CD4-positive, alpha-beta T cell treated with Interleukin-17A for 1 hour (primary cell): ENCODE data around the gene ARNT2.

Experiments
- DNase-seq: peaks from one replicate; pipeline ENCODE4 v3.0.0-alpha.2; 2020

Gene ARNT2

GRCh38 chr15:80526556-80527340 lies 122.6 kb downstream of the ARNT2 start:
- no peak for DNase-seq

DNA sequence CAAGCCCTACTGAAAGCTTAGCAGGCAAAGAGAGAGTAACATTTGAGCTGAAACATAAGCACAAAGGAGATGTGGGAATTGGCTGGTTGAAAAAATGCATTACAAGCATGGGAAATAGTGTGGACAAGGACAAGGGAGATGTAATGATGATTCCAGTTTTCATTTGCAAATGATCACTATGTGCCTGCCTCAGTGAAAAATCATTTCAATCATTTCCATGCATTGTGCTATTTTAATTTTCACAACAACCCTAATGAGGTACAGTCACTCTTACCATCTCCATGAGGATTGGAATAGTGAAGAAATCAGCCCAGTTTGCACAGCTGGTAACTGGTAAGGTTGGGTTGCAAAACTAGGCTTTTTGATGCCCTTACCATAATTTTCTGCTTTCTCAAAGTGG lies 123.2 kb downstream of the ARNT2 start:
- no peak for DNase-seq

GRCh38 chr15:80527961-80528360 lies 123.8 kb downstream of the ARNT2 start:
- DNase-seq = no peak

DNA sequence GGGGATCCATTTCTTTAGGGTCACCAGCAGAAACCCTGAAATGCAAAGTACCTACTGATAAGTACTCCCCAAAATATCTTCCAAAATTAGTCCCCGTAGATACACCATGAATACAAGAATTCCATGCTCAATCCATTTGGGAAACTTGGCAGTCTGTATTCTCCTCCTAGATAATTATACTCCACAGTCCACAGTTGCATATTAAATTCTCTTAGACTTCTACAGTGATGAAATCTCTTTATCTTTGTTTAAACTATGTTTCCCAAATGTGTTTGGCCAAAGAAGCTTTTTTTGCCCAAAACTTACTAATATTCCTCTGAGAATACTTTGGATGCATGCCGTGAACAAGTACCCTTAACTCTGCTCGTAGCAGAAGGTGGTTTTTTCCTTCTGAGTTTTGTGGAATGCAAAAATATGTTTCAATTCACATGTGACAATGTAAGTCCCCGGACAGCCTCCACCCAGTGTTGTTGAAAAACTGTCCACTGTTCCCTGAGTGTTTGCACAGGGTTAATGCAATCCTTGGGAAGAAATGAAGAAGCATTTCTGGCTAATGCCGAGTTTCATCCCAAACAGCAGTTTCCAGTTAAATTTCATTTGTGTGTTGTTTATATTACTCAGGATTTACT lies 126.7 kb downstream of the ARNT2 start:
- no peak for DNase-seq

GRCh38 chr15:80531388-80531787 lies 127.2 kb downstream of the ARNT2 start:
- no peak for DNase-seq

GRCh38 chr15:80531796-80532195 lies 127.6 kb downstream of the ARNT2 start:
- no peak for DNase-seq

DNA sequence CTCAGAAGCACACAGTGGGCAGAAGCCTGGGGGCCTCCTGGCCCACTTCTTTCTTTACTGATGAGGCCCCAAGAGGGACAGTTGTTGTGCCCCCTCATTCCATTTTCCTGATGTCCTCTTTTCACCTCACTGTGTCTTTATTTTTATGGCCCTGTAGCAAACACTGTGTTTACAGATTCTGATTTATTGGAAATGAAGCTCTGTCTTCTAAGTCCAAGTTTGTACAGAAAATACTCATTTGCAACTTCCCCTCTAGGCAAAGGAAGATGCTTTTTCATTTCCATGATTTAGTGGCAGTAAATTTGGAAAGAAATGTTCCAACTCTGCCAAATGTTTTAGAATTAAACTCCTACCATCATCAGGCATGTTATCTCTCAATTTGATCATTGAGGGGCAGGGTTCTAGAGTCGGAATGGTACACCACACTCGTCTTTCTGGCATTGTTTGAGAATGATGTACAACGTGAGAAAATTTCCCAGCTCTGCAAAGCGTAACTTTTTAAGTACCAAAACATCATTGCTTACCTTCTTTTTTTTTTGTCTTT lies 129.7 kb downstream of the ARNT2 start:
- no peak for DNase-seq

DNA sequence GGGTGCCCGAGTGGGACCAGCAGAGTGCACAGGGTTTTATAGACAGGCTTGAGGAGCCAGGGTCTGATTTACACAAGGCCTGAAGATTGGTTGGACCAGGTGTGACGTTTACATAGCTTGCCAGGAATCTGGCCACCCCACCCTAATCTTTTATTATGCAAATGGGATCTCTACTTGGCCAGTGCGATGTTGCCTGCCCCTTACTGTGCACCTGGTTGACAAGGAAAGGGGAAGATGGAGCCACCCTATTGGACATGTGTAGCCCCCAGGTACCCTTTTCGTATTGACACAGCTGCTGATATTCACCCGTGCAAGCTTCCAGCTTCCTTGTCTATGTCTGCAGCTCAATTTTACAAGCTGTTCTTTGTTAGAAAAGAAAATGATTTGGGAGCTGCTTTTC lies 132.0 kb downstream of the ARNT2 start:
- DNase-seq = no peak

DNA sequence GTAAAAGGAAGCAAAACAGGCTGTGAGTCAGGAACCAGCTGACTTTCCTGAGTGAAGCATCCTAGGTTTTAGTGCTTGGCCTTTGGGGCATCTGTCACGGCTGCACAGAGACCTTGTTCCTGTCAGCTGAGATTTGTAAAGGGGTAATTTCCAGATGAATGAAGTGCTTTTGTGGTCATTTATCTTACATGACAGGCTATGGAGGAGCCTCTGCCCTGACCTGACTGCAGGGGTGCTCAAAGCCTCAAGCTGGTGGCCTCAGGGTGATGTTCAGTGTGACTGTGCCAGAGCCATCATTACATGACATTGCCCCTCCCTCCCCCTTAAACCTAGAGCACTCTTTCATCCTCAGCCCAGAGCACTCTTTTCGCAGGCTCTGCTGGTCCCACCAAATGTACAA lies 132.5 kb downstream of the ARNT2 start:
- DNase-seq = no peak

GRCh38 chr15:80545078-80545477 lies 140.9 kb downstream of the ARNT2 start:
- DNase-seq = no peak

DNA sequence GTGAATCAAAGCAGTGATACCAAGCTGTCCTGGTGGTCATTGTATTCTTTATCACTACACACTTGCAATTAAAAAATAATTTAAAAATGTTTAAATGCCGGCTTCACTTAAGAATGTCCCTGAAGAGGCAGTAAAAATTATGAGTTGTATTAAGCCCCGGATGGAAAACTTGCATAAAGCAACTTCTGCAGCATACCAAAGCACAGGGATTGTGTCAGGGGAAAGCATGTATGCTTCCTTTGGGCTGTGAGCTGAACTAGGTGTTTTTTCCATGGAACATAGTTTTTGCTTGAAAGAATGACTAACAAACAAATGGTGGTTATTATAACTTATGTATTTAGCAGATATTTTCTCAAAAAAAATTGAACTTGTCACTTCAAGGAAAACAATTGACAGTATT lies 143.1 kb downstream of the ARNT2 start:
- no peak for DNase-seq

- DNase-seq = no peak
Measured at GRCh38 chr15:80549191-80549590, 145.0 kb downstream of the ARNT2 start.

DNA sequence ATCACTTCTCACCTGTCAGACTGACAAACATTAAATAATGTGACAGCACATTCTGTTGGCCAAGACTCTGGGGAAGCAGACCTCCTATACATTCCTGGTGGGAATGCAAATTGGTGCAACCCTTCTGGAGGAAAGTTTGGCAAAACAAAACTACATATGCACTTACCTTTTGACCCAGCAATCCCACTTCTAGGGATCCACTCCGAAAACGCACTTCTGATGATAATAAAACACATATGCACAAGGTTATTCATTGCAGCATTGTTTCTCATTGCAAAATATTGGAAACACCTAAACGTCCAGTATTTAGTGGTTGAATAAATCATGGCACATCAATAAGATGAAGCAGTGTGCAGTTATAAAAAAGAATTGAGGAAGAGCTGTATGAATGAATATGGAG lies 145.5 kb downstream of the ARNT2 start:
- no peak for DNase-seq

GRCh38 chr15:80550219-80550907 lies 146.2 kb downstream of the ARNT2 start:
- no peak for DNase-seq

- no peak for DNase-seq
Measured at GRCh38 chr15:80550908-80551260, 146.7 kb downstream of the ARNT2 start.

GRCh38 chr15:80551348-80551747 lies 147.2 kb downstream of the ARNT2 start:
- no peak for DNase-seq

DNA sequence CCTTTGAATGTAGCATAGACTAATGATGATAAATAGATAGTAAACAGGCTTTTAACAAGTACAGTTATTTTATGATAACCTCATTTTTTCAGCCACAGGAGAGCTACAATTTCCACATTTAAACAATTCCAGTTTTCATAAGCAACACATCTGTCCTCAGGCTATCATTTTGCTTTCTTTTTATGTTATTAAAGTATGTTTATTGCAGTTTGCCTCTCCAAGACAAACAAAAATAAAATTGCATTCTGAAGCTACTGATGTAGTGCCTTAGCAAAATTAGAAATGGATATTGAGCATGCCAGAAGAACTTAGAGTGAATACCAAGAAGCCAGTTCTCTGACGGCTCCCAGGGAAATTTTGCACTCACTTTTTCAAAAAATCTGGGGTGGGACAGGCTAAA lies 150.4 kb downstream of the ARNT2 start:
- DNase-seq = no peak

DNA sequence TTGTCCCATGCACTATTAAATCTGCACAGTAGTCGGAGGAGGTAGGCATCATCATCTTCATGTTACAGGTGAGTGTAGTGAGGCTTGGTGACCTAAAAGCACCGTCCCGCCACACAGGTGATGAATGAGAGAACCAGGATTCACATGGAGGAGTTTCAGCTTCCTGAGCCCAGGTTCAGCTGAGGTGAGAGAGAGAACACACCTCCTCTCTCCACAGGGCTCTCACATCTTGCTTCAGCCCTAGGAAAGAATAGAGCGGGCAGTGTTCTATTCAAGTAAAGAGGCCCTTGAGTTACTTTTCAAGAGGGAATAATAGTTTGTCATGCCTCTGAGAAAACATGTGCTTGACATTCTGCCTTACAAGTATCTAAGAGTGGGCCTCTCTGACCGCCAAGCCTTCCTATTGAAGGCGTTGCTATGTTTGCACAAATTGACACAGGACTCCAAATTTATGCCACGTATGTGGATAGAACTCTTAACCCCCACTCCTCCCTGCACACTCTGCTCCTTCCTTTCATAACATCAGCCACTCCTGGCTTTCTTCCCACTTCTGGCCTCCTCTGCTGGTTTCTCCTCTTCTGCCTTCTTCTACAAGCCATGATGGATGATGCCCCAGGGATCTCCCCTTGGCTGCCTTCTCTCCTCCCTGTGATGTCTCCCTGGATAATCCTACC lies 152.6 kb downstream of the ARNT2 start:
- DNase-seq = no peak

GRCh38 chr15:80557441-80558234 lies 153.5 kb downstream of the ARNT2 start:
- no peak for DNase-seq

DNA sequence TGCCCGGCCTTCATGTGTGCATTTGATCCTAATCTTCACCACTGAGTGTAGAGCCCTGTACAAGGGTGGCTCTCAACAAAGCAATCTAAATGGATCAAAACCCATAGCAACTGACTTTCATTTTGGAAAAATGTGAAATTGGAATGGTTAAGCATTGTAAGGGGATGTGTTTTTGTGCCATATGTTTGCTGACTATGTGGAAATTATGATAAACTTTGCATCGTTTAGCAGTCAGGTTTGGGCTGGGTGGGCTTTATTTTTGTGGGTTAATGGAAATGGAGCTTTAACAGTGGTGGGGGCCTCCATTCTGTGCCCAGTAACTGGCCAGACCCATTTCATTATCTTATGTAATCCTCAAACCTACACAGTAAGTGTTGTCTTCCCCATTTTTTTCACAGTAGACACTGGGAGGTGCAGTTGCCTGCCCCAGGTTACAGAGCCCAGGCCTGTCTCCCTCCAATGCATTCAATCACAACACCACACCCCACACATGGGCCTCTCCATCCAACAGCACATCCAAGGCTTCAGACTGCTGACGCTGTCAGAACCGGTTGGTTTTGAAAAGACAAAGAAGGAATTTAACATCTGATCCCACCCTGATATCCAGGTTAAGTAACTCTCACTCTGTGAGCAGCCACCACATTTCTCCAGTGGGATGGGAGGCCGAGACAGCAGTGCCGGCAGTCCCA lies 154.6 kb downstream of the ARNT2 start:
- no peak for DNase-seq

DNA sequence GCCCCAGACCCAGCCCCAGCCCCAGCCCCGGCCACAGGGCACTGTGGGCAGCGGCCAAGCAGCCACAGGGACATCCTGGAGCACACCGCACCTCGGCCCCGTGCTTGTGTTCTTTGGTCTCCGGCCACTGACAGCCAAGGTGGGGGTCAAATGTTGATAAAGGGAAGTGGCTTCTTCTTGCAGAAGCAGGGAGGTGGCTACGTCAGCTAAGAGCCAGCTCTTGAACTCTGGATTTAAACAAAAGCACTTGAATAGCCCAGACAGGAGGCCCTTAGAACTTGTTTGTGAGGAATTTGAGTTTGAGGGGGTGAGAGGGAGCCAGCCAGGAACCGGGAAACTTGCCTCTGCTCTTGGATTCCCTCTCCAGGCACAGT lies 155.1 kb downstream of the ARNT2 start:
- no peak for DNase-seq

DNA sequence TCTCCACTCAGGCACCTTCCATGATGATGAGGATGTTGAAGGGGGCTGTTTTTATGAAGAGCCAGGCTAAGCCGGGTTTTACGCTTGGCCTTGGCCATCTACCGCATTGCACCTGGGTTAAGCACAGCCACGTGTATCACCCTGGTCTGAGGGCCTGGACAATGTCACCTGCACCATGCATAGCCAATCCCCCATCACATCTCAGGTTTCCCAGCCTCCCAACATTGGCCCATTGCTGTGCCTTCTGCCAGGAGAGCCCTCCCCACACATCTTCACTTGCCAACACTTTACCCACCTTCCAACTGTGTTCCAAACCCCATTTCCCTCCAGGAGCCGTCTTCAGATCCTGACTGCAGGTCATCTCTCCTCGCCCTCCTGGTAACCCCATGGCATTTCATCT lies 155.6 kb downstream of the ARNT2 start:
- DNase-seq = no peak
